HG03432 (cell line): ENCODE results near the gene NPFFR1.

ENCODE experiments used
- ATAC-seq: cut with Tn5 transposase; IDR thresholded peaks from one replicate; pipeline ENCODE4 v1.9.1; 2021; ENCODE audit warnings: mild to moderate bottlenecking, moderate library complexity; ENCODE audit not compliant: unreplicated experiment

The NPFFR1 gene

DNA sequence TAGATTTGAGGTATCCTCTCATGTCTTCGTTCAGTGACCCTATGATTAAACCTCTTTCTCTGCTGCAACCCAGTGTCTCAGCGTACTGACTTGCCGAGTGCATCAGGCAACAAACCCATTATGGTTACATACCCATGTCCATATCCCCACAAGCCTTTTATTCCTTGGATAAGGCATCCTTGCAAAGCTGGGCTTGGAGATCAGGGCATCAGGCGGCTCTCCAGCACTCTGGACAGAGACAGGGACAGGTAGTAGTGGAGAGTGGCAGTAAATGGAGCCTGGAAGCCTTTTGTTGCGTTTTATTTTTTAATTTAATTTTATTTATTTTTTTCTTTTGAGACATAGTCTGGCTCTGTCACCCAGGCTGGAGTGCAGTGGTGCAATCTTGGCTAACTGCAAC is 32.0 kb upstream of the NPFFR1 start:
- no peak for ATAC-seq

DNA sequence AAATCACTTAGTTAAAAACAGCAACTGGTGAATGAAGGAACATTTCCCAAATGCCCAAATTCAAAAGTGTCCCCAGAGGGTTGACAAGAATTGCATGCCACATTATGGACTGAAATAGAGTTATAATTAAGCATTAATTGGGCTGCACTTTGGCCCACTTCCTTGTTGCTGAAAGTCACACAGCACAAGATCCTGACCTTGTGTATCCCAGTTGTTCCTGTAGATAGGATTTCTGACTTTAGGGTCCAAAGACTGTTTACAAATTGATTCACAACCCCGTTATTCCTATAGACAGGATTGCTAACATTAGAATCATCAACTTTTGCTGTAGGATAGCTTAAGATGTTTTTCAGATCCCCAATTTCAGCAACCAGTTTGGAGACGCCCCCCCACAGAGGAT is 31.5 kb upstream of the NPFFR1 start:
- ATAC-seq: no peak

DNA sequence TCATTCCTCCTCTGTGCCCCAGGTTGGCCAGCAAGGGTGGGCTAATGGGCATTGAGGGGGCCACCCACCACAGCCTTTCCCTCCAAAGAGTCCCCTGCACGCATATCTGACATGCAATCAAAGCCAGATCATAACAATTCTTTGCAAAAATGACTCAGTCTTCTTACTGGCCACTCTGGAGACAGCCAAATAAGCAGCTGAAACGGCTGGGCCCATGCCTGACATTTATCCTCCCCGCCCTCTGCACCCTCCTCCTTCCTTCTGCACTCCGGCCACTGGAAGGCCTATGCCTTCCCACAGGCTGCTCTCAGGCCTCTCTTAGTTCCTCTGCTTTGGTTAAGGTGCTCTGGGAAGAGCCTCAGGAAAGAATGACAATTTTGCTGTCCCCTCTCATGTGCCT is 29.2 kb upstream of the NPFFR1 start:
- no peak for ATAC-seq

DNA sequence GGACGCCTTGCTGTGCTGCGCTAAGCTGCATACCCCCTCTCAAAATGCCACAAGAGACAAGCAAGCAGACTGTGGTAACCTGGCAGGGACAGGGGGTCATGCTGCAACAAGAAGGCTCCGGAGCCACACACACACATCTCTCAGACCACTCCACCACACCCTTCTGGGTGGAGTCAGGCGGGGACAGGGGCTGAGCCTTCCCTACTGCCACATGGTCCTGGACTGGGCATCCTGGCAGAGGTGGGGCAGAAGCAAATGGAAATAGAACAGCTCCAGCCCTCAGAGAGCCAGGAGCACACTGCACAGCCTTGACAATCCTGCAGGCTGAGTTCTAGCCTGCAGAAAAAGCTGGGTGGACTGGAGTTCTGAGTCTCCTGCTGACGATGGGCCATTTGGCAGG is 28.4 kb upstream of the NPFFR1 start:
- ATAC-seq: no peak

DNA sequence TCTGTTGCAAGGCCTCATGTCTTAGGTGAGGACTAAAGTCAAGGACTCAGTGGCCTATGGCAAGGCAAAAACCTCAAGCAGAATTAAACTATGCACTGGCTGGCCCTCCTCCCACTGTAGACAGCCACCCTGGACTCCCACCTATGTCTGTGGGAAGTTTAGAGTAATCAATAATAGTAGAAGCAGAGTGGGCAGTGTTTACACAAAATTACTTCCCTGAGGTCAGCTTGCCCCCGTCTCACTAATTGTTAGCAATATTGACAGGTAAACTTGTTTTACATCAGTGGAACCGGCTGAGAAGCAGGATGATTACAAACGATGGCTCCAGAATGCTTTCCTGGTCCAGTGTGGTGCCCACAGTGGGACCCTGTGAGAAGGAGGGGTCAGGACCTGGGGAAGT is 27.9 kb upstream of the NPFFR1 start:
- no peak for ATAC-seq

DNA sequence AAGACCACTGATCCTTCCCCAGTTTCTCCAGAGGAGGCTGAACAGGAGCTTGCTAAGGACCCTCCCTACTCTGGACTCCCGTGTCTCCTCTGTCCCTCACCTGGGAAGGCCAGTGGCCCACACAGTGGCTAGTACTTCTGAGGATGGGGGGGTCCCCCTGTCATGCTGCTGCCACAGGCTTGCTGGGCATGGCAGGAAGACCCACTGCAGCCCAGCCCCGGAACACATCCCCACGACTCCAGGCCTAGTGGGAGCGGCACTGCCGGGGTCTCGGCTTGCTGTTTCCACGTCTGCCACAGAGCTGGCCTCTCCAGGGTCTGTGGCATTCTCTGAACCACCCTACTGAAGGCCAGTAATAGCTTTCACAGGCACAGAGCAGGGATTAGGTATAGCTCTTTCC is 25.9 kb upstream of the NPFFR1 start:
- ATAC-seq: no peak

DNA sequence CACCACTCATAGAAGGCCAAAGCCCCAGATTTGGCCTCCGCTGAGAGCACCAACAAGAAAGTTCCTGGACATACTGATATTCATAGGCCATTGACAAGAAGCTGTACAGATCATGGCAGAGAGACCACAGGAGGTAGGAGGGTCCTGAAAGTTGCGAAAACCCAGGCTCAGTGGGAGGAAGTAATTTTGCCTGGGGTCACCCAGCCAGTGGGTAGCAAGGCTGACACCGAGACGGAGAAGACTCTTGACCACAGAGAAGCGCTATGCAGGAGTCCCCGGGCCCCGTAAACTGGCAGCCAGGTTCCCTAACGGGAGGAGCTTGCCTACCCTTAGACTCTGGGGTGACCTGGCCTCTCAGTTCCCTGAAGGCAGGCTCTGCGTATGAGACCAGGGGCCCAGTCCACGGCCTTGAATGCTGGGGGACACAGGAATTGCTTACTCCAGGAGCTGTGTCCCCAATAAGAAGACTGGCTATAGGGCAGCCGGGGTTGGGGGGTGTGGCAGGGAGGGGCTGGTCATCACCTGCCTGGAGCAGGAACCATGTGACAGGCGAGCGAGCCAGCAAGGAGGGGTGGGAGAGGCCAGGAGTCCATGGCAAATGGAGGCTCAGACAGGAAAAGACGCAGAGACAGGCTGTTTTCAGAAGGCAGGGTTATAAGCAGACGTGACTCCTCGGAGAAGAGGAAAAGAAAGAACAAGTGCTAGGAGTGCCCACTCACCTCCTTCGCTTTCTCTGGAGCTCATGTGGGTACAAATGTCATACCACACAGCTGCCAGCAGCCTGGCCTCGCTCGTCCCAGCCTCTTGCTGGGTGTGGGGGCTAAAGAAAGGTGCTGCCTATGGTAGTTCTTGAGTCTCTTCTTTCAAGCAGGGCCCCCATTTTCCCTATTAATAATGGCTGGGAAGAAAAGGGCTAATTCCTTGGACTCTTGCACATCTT is 24.6 kb upstream of the NPFFR1 start:
- ATAC-seq: no peak

DNA sequence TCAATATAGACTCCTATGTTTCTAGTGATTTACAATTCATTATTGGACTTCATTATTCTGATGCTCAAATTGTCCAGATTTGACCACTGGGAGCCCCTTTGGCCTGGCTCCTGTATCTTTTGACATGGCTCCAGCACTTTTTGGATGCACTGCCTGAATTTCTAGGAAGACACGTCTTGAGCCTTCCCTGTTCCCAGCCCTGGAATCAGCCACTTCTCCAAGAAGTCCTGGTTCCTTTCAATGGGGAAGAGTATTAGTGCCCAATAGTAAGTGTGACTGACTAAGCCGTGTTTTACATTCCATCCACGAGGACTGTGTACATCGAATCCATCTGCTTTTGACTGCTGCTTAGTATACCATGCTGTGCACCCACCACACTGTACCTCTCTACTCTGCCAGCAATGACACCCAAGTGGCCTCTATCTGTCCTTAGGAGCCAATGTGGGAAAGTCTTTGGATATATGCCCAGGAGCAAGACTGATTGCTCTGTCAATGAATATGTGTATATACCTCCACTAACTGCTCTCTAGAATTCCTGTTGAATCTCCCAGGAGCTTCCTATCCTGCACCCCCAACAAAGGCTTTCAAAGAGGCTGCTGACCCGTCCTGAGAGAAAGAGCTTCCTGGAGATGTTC is 23.2 kb upstream of the NPFFR1 start:
- no peak for ATAC-seq

DNA sequence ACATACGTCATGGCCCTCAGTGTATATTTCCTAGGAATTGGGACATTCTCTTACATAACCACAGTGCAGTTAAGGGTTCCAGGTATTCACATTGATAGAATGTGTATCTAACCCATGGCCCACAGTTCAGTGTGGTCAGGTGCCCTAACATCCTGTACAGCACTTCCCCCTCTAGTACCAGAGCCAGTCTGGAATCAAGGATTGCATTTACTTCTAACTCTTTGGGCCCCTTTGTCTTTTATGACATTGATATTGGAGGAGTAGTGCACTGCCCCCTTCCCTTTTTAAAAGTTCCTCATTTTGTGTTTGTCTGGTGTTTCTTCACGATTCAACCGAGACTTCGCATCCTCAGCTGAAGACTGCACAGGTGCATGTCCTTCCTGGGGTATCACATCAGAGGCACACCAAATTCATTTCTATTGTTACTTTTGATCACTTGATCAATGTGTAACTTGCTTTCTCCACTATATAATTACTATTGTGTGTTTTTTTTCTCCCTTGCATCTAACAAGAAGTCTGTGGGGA is 22.4 kb upstream of the NPFFR1 start:
- ATAC-seq: no peak

DNA sequence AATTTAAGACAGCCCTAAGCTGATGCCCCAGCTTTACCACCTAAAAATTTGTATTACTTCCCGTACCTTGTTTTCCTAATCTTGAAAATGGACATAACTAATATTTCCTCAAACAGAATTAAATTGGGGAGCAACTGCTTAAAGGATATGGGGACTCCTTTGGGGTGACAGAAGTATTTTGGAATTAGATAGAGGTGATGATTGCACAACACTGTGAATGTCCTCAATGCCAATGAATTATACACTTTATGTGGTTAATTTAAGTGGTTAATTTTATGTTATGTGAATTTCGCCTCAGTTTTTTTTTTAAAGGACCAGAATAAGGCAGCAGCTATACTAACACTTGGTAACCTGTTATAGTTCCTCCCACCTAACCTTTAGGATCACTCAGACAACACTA is 19.9 kb upstream of the NPFFR1 start:
- no peak for ATAC-seq

DNA sequence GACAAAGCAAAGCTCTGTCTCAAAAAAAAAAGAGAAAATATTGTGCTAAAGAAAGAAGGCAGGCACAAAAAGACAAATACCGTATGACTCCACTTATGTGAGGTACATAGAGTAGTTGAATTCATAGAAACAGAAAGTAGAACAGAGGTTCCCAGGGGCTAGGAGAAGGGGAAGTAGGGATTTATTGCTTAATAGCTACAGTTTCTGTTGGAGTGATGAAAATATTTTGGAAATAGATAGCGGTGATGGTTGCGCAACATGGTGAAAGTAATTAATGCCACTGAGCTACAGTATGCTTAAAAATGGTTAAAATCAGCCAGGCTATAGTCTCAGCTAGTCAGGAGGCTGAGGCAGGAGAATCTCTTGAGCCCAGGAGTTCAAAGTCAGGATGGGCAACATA is 18.5 kb upstream of the NPFFR1 start:
- no peak for ATAC-seq

DNA sequence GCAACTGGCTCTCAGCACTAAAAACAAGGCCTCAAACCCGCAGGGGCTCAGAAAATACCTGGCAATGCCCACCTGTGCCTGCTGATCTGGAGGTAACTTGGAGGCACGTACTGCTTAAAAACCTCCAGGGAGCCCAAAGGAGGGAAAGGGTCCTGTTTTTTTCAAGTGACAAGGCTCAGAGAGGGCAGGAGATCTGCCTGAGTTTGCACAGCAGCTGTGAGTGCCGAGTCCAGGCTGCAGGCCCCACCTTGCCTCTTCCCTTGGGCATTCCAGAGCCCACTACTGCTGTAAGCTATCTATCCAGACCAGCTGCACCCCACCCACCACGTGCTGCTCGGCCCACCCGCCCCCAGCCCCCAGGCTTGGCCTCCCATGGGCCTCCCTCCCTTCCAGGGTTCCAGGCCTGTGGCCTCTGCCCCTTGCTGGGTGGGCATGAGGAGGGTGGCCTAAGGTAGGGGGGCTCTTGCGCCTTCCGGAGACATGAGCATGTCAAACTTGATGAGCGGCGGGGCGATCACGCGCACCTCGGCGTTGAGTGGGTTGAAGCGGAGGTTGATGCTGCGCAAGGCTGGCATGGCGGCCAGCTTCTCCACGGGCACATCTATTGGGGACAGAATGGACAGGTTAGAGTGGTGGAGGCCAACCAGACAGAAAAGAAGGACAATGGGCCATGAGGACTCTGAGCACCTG is 17.2 kb upstream of the NPFFR1 start:
- no peak for ATAC-seq

DNA sequence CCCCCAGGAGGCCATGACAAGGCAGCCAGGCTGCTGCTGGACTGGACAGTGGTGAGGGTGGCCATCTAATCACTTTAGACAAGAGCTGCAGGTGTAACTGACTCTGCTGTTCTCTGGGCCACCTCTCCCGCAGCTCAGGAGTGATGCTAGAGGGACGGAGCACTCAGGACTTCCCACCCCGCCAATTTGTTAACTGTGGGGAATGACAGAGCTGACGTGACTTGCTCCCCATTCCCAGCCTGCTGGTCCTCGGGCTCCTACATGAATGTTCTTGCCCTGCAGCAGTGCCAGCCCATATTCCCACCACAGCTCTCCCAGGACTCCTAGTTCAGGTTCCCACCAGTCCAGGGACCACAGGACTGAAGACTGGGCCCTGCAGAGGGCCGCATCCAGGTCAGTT is 16.7 kb upstream of the NPFFR1 start:
- no peak for ATAC-seq

DNA sequence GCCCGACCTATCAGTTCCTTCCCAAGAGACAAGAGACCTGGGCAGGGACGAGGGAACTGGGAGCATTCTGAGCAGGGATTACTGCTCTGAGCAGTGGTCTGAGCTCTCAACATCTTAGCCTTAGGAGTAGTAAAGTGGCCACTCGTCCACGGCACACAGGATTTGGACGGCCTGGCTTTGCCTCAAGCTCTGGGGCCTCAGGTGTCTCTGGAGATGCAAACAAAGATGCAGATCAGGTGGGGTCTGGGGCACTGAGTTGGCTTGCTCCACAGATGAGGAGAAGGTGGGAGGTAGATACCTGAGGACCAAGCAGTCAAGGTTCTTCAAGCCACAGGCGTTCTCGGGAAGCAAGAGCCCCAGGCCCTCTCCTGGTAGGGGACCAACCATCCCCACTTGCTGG is 16.1 kb upstream of the NPFFR1 start:
- no peak for ATAC-seq

DNA sequence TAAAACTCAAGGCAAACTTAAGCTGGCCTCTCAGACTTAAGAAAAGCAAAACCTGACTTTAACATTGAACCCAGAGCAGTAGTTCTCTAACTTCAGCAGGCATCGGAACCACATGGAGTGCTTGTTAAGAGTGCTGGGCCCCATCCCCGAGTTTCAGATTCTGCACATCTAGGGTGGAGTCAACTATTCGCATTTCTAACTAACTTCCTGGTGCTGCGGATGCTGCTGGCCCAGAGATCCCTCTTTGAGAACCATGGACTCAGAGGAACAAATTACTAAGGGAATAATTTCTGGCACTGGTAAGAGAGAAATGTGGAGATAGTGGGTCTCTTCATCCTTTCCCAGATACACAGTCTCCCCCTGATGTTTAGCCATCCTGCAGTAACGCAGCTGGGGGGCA is 14.6 kb upstream of the NPFFR1 start:
- no peak for ATAC-seq

DNA sequence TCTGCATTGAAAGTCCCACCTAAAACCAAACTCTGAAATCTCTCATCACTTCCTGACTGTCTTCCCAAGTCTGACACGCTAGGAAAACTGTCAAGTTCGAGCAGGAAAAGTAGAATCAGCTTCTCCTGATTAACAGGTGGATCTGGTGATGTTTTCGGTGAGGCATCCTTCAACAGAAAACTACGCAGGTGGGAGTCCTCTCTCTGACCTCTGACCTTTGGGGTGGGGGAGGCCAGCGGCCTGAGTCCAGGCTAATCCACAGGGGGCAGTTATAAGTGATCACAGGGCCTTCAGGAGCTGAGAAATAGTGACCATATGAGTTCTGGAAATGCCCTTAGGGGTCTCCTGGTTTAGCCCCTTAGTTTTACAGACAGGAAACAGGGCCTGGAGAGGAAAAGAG is 13.4 kb upstream of the NPFFR1 start:
- ATAC-seq: no peak

DNA sequence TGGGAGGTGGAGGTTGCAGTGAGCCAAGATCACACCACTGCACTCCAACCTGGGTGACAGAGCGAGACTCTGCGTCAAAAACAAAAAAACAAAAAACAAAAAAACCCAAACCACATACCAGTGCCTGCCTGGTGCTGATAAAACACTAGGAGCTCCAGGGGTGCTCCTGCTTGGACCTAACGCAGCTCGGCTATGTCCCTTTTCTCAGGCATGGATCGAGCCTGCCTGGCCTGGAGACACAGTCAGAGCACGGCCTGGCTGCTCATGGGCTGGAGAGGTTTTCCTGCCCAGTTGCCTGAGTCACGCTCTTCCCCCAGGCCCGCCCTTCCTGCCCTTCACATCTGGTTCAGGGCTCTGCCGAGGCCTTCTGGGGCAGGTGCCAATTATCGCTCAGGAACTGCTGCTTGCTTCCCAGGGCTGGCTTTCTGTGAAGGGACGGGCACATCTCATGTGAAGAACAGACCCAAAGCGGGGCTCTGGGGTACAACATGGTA is 12.6 kb upstream of the NPFFR1 start:
- no peak for ATAC-seq

DNA sequence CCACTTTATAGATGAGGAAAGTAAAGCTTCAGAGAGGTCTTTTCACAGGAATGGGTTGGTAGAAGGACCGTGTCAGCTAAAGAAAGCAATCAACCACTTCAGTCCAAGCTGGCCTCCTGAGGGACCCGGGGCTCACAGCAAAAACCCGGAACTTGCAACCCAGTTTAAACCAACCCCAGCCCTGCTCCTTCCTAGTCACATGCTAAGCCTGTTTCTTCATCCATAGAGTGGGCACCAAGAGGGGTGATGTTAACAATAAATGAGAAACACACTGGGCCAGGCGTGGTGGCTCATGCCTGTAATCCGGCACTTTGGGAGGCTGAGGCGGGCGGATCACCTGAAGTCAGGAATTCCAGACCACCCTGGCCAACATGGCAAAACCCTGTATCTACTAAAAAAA is 12.1 kb upstream of the NPFFR1 start:
- no peak for ATAC-seq

DNA sequence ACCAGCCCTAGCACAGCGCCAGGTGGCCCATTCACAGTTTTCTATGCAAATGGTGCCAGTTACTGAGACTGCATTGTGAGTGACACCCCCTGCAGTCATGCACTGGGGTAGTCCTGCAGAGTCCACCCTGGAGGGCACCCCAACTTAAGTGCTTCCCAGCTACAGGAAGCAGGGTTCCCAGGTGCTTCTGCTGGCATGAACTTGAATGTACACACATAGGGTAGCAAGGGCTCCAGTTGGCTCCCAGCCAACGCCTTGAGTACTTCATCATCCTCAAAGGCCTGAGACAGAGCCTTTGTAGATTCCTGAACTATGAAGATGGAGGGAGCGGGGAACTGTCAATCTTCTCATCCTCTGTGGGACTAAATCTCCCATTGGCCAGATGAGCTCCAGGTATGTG is 11.5 kb upstream of the NPFFR1 start:
- ATAC-seq: no peak

DNA sequence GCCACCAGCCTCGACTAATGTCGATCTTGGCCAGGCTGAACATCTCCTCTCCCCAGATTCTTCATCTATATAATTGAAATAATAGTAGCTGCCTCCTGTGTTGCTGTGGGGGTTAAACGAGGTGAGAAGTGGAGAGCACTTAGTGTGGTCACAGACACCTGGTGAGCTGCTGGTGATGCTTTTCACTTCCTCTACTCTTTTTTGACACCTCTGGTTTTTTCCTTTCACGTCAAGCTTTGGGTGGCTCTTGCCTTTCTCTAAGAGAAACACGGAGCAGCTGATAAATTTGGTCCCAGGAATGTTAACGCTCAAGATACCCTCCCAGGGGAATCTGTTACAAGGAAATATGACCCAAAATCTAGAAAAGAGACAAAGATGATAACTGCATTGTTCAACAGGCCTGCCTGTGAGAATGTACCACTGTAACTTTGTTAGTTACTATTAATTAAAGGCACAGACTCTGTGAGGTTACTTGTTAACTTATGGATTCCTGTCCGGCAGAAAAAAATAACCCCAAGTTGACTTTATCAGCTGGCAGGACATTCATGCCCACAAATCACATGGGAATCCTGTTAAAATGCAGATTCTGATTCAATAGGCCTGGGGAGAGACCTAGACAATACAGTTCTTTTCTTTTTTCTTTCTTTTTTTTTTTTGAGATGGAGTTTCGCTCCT is 9.5 kb upstream of the NPFFR1 start:
- peak; percentile 88 for ATAC-seq

DNA sequence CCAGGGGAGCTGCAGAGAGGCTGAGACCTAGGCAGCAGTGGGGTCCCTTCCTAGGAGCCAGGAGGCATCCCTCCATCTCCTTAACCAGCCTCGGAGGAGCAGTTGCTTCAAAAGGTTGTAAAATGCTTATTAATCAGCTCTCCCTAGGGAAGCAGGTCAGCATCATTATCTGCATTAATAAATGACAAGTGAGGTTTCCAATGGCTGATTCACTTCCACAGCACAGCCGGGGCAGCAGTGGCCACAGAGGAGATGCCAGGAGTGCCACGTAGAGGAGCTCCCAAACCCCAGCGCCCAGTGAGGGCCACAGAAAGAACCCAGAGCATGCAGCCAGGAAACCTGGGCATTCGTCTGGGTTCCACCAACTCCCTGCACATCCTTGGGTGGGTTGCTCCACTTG is 8.2 kb upstream of the NPFFR1 start:
- no peak for ATAC-seq
